Type B pancreatic cell (in vitro differentiated cells): ENCODE data around the gene DYNLT5. TPM values are rescaled to one million over a fixed set of nuclear protein-coding genes. Genes with fewer than 3 reads are reported as not detected.
A peak's percentile ranks its signal among the peaks of the same experiment; 100 is the strongest.

Experiments
- DNase-seq: peaks from one replicate; pipeline ENCODE4 v3.0.0; 2021; ENCODE audit warnings: mixed read lengths; ENCODE audit not compliant: unreplicated experiment; ENCODE audit errors: extremely low spot score
- H3K27ac Mint-ChIP-seq: 2 replicates; pipeline ENCODE4 v1.8.0; 2021; ENCODE audit warnings: mild to moderate bottlenecking, mixed read lengths
- H3K27me3 Mint-ChIP-seq: 2 replicates; pipeline ENCODE4 v1.8.0; 2021; ENCODE audit warnings: mixed read lengths
- H3K36me3 Mint-ChIP-seq: 2 replicates; pipeline ENCODE4 v1.8.0; 2021; ENCODE audit warnings: mixed read lengths
- H3K4me1 Mint-ChIP-seq: one replicate; pipeline ENCODE4 v1.8.0; 2021; ENCODE audit warnings: mixed read lengths; ENCODE audit not compliant: unreplicated experiment
- H3K4me3 Mint-ChIP-seq: 2 replicates; pipeline ENCODE4 v1.8.0; 2021; ENCODE audit warnings: mild to moderate bottlenecking, mixed read lengths
- H3K9me3 Mint-ChIP-seq: 2 replicates; pipeline ENCODE4 v1.8.0; 2021; ENCODE audit warnings: mixed read lengths
- total RNA-seq: library from RNA; stranded (reverse); gene quantifications from 2 replicates; pipeline ENCODE4 v1.2.1, GENCODE V29; 2021; ENCODE audit warnings: low replicate concordance
- TF ChIP-seq, protein P1 (sequence below): fragments of 200-600 bp; sonication (generic); conservative IDR thresholded peaks from 2 replicates; pipeline ENCODE4 v1.5.0; 2021; ENCODE audit warnings: antibody characterized with exemption, mild to moderate bottlenecking

The DYNLT5 gene
- total RNA-seq, 1 donor from 2014 or later, result 4.1 TPM

DNA sequence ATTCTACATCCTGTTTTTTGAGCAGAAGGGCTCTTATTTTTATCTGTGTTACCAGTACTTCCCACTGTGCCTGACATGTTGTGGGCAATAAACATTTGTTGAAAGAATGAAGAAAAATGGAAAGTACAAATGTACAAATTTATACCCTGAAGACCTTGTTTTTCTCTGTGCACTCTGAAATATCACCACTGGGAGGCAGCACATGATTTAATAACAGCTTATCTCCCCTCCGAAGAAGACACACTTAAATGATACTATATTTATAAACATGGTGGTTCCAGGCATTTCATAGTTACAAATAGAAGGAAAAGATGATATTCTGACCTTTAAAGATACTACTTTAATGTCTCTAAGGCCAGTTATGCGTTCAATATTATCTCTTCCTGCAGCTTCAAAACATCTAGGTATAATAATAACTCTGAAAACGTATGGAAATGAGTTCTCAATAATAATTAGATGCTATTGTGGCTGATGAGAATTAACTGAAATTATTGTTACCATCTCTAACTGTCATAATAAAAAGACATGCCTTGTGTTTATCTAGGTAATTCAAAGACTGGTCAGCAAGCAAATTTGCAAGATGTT, 12.8 kb downstream of the DYNLT5 start:
- TF ChIP-seq, protein P1, sequence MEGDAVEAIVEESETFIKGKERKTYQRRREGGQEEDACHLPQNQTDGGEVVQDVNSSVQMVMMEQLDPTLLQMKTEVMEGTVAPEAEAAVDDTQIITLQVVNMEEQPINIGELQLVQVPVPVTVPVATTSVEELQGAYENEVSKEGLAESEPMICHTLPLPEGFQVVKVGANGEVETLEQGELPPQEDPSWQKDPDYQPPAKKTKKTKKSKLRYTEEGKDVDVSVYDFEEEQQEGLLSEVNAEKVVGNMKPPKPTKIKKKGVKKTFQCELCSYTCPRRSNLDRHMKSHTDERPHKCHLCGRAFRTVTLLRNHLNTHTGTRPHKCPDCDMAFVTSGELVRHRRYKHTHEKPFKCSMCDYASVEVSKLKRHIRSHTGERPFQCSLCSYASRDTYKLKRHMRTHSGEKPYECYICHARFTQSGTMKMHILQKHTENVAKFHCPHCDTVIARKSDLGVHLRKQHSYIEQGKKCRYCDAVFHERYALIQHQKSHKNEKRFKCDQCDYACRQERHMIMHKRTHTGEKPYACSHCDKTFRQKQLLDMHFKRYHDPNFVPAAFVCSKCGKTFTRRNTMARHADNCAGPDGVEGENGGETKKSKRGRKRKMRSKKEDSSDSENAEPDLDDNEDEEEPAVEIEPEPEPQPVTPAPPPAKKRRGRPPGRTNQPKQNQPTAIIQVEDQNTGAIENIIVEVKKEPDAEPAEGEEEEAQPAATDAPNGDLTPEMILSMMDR, result peak; percentile 88
- H3K36me3 Mint-ChIP-seq, result no peaks in the 10 kb centered on the region
- no peak overlapping the region for H3K4me3 Mint-ChIP-seq
- H3K4me1 Mint-ChIP-seq, result no peaks in the 10 kb centered on the region
- no peaks in the 10 kb centered on the region for H3K9me3 Mint-ChIP-seq
- DNase-seq, result no peak
- H3K27me3 Mint-ChIP-seq, result no peaks in the 10 kb centered on the region
- no peak overlapping the region for H3K27ac Mint-ChIP-seq

DNA sequence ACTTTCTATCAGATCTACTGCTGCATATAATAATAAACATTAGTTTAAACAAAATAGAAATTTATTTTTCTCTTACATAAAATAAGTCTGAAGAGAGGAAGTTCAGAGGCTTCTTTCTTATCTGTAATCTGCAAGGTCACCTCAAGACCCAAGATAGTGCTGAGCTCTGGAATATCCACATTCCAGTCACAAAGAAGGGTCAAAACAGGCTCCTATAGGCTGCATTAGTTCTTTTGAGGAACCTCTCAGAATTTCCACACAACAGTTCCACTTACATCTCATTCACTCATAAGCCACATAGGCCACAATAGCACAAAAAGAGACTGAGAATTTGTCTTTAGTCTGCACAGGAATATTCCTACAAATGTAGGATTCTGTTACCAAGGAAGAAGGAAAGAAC, 15.4 kb downstream of the DYNLT5 start:
- no peaks in the 10 kb centered on the region for H3K27me3 Mint-ChIP-seq
- H3K4me1 Mint-ChIP-seq, result no peaks in the 10 kb centered on the region
- H3K4me3 Mint-ChIP-seq, result no peak overlapping the region
- no peak overlapping the region for H3K27ac Mint-ChIP-seq
- no peak for DNase-seq
- TF ChIP-seq, protein P1, result no peak
- H3K36me3 Mint-ChIP-seq, result no peaks in the 10 kb centered on the region
- H3K9me3 Mint-ChIP-seq, result no peaks in the 10 kb centered on the region

DNA sequence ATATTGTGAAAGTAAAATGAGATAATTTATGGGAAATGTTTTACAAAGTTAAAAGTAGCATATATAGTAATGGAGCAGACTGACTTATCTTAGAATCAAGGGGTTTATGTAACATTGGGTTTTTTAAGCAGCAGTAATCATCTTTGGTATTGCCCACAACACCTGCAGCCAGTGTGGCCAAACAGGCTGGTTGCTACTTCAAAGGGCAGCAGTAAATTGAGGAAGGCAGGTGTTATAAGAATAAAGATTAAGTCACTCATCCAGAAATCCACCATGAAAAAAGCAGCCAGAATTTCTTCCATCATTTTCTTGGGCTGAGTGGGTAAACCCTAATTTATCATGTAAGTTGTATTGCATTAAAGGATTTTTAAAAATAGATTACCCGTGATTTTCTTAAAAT, 16.7 kb downstream of the DYNLT5 start:
- no peak overlapping the region for H3K27ac Mint-ChIP-seq
- no peak for DNase-seq
- no peak overlapping the region for H3K4me3 Mint-ChIP-seq
- no peaks in the 10 kb centered on the region for H3K36me3 Mint-ChIP-seq
- H3K9me3 Mint-ChIP-seq, result no peaks in the 10 kb centered on the region
- no peaks in the 10 kb centered on the region for H3K27me3 Mint-ChIP-seq
- H3K4me1 Mint-ChIP-seq, result no peaks in the 10 kb centered on the region
- TF ChIP-seq, protein P1, result no peak

DNA sequence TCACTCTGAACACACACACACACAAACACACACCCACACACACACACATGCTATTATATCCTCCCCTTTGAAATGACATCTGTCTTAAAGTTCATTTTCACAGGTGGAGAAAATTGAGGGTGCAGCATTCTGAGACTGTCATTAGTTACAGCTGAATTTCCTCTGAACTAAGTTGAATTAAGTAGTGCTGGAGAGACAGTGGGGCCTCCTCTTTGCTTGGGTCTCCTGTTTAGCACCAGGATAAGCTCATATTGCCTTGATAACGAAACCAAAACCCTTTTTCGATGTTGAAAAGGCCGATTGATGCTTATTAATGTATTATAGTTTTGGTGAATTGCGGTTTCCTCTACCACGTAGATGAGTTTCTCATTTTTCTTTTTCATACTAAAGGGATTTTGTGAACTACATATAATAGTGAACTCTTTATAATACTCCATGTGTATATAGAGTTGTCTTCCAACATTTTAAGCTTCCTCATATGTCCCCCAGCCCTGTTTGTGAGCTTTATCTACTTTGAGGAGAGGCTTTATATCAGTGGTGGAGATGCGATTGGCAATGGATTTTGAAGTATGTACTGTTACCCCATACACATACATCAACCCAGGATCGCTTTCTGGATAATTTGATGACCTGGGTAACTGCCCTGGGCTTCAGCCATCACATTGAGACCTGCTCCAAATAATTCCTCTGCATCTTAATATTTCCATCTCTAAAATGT, 17.4 kb downstream of the DYNLT5 start:
- no peak overlapping the region for H3K27ac Mint-ChIP-seq
- H3K36me3 Mint-ChIP-seq, result no peaks in the 10 kb centered on the region
- H3K4me3 Mint-ChIP-seq, result no peak overlapping the region
- no peak for DNase-seq
- no peaks in the 10 kb centered on the region for H3K4me1 Mint-ChIP-seq
- no peaks in the 10 kb centered on the region for H3K27me3 Mint-ChIP-seq
- H3K9me3 Mint-ChIP-seq, result no peaks in the 10 kb centered on the region
- TF ChIP-seq, protein P1, result no peak

DNA sequence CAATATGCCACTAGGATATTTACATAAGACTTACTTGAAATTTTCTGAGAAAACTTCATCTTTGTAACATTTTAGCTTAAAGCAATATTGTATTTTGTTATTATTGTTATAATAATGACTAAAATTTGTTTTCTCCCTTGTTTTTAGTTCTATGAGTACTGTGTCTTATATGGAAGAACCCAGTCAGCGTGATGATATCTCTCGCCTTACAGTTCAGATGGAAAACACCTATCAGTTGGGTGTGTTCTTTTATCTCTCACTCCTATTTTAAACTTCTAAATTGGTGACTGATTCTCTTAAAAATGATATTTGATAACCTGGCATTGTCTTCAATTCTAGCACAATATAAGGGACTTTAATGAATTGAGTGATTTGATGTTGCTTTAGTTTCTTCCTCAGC, 18.0 kb downstream of the DYNLT5 start:
- Mint-ChIP-seq H3K4me1 (no peaks in the 10 kb centered on the region), H3K27ac (no peak overlapping the region), H3K4me3 (no peak overlapping the region), H3K36me3 (no peaks in the 10 kb centered on the region), H3K27me3 (no peaks in the 10 kb centered on the region), H3K9me3 (no peaks in the 10 kb centered on the region)
- TF ChIP-seq, protein P1, result no peak
- no peak for DNase-seq
